Fibroblast of lung (primary cell): ENCODE measurements around the gene DIP2A.

ENCODE experiments used
- EZH2 ChIP-seq: IDR thresholded peaks from 2 replicates; pipeline ENCODE4 v1.5.1; 2012; ENCODE audit warnings: low read length, control low read depth, mild to moderate bottlenecking; ENCODE audit errors: missing control alignments
- TF ChIP-seq, protein P1 (sequence below), 2 donors: IDR thresholded peaks in 1 of 2; conservative IDR thresholded peaks in 1 of 2; 1 replicate in 1 of 2; 2 replicates in 1 of 2; pipeline ENCODE4 v1.5.1; 2011 to 2012; ENCODE audit warnings: low read length in 2 of 2, control low read depth in 1 of 2, inconsistent platforms in 1 of 2, low read depth in 1 of 2, mild to moderate bottlenecking in 1 of 2

DNA sequence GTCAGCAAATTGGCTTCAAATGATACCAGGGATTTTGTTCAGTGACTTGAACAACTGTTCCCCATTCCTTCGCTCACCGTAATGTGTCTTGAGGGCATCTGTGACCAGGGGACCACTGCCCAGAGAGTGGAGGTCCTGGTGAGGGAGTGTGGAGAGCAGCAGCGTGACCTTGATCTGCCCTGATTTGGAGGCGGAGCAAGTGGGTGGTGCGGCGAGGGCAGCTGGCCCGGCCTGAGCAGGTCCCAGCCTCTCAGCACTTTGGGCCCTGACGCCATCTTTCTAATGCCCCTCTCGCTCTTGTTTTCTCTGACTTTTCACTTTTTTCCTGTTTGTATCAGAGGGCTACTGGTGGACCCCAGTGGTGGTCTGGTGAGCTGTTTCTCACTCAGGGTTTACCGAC is 31.1 kb downstream of the DIP2A start:
- TF ChIP-seq, protein P1, sequence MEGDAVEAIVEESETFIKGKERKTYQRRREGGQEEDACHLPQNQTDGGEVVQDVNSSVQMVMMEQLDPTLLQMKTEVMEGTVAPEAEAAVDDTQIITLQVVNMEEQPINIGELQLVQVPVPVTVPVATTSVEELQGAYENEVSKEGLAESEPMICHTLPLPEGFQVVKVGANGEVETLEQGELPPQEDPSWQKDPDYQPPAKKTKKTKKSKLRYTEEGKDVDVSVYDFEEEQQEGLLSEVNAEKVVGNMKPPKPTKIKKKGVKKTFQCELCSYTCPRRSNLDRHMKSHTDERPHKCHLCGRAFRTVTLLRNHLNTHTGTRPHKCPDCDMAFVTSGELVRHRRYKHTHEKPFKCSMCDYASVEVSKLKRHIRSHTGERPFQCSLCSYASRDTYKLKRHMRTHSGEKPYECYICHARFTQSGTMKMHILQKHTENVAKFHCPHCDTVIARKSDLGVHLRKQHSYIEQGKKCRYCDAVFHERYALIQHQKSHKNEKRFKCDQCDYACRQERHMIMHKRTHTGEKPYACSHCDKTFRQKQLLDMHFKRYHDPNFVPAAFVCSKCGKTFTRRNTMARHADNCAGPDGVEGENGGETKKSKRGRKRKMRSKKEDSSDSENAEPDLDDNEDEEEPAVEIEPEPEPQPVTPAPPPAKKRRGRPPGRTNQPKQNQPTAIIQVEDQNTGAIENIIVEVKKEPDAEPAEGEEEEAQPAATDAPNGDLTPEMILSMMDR (conservative IDR thresholded peaks at IDR 0.05 in 1 of 2, IDR thresholded peaks at IDR 0.05 in 1 of 2; ENCODE audit: low read depth in 1 of 2, low read length in 2 of 2) = no peak
- no peak for TF ChIP-seq EZH2
